Muscle of back (tissue), 11 donors: ENCODE measurements around the gene NOSIP. TPM values are rescaled to one million over a fixed set of nuclear protein-coding genes. Genes with fewer than 3 reads are reported as not detected.

Source experiments
- DNase-seq, 3 donors: peaks; one replicate each; pipeline versions ENCODE4 v3.0.0 to v3.0.0-alpha.2; 2013
- polyA plus RNA-seq, 10 donors: library from polyadenylated mRNA; unstranded; fragments of 120-200 nt; gene quantifications; one replicate each; pipeline ENCODE4 v1.2.1, GENCODE V29; 2013; ENCODE audit not compliant: insufficient read length in 10 of 10

NOSIP gene
- polyA plus RNA-seq, 10 donors: 42.8 to 73.0 (median 54.0) TPM

GRCh38 chr19:49574206-49574755 lies 6.1 kb downstream of the NOSIP start:
- no peak for DNase-seq

- DNase-seq: no peak
Observed at GRCh38 chr19:49573425-49573824, 6.9 kb downstream of the NOSIP start.

DNA sequence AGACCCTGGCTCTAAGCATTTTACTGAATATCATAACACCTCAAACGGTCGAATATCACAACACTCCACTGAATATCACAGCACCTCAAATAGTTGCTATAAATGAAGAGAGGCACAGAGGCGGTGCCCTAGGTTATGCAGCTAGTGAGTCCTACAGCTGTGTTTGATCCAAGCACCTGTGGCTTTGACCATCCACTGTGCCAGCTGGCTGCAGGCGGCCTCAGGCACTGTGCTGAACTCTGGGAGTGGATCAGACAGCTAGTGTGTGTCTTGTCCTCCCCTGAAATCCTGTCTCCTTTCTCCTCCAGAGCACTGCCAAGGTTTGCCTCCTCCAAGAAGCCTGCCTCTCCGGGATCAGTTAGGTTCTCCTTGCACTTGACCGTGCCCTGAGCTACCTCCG lies 7.3 kb downstream of the NOSIP start:
- DNase-seq: no peak

DNA sequence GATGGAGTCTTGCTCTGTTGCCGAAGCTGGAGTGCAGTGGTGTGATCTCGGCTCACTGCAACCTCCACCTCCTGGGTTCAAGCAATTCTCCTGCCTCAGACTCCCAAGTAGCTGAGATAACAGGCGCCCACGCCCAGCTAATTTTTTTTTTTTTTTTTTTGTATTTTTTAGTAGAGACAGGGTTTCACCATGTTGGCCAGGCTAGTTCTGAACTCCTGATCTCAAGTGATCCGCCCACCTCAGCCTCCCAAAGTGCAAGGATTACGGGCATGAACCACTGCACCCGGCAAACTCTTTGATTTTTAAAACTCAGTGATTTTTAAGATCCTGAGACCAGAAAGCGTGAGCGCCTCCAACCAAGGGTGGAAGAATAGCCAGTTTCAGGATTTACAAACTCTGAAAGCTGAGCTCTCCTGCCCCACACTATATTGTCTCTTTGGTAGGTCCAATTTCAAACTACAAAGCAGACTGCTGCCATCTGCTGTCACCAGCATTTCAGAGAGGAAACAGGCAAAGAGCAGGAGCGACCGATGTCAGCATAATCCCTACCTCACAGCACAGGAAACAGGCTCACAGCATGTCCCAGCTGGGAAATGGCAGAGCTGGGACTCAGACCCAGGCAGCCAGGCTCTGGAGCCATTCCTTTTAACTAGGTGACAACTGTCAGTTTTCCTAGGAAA lies 9.2 kb downstream of the NOSIP start:
- no peak for DNase-seq

DNA sequence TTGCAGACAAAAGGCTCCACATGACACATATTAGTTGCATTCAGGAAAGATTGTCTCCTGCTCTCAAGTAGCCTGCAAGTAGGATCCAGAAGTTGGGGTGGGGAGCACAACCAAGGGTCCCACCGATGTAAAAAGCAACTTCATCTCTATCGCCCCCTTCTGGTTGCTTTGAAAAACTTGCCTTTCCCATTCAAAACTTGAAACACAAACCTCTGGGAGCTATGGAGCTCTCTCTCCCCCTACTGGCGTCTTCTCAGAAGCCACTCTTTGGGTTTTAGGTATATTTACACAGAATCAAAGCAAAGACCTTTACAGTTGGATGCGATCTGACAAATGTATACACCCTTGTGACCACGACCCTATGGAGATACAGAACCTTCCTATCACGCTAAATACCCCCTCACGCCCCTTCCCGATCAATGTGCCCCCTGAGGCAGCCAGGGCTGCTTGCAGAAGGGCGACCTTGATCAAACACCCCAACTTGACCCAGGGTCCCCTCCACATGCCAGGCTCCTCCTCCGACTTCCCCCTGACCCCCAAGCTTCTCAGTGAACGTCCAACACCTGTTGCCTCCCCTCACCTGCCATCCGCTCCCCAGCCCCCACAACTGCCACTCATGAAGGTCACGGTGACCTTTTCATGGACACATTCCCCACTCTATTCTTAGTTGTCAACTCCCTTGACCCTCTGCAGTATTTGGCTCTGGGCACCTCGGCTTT lies 10.1 kb downstream of the NOSIP start:
- DNase-seq: peak; percentile 81 to 90 (median 83)

DNA sequence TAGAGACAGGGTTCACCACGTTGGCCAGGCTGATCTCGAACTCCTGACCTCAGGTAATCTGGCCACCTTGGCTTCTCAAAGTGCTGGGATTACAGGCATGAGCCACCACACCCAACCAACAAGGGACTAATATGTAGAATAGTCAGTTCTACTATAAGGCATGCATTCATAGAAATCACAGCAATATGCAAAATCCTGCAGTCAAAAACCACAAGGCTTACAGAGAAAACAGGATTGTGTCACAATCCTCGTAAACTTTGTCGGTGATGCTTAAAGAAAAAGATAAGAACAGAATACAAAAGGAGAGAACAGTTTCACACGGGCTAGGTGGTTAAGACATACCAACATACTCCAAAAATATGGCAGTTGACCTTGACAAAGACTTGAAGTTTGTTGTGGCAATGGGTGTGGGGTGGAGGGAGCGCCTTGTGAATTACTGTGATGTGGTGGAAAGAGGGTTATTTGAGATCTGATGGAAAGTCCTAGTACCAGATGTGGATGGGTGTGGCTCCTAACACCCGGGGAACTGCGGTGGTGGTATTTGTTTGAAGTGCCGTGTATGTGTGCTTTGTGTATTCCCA lies 12.4 kb downstream of the NOSIP start:
- no peak for DNase-seq

DNA sequence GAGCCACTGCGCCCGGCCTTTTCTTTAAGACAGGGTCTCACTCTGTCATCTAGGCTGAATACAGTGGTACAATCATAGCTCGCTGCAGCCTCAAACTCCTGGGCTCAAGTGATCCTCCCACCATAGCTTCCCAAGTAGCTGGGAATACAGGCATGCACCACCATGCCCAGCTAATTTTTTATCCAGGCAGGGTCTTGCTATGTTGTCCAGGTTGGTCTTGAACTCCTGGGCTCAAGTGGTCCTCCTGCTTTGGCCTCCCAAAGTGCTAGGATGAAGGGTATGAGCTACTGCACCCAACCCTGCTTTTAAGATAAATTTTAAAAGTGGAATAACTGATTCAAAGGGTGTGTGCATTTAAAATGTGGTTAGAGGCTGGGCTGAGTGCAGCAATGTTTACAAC lies 14.1 kb downstream of the NOSIP start:
- DNase-seq: no peak

DNA sequence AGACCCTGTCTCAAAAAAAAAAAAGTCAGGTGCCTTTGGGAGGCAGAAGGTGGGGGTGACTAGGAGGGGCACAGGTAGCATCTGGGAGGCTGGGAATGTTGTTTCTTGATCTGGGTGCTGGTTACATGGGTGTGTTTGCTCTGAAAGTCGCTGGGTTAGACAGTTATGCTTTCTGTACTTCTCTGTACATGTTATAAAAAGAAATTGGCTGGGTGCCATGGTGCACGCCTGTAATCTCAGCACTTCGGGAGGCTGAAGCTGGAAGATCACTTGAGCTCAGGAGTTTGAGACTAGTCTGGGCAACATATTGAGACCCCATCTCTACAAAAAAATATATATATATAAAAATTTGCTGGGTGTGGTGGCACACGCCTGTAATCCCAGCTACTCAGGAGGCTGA lies 15.1 kb downstream of the NOSIP start:
- DNase-seq: peak in 1 of 3 donors; percentile 64

GRCh38 chr19:49564616-49565045 lies 15.7 kb downstream of the NOSIP start:
- no peak for DNase-seq

DNA sequence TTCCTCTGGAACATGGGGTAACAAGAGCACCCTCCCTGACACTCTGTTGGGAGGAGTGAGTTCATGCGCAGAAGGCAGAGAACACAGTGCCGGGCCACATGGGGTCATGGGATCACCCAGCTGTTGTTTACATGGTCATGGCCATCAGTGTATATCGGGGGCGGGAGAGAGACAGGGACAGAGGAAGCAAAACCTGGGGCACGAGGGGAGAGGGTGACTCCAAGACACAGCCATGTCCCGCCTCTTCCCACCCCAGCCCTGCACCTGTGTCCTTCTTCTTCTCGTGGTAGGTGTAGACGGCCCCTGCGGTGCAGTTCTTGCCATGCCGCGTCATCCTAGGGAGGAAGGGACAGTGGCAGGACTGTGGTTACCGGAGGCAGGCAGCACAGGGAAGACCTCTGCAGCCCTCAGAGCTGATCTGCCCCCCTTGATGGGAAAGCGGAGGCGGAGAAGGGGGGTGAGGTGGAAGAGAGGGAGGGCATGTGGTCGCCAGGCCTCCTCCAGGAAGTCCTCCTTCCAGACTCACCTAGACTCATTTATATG lies 19.9 kb downstream of the NOSIP start:
- DNase-seq: peak in 1 of 3 donors; percentile 59

- no peak for DNase-seq
Observed at GRCh38 chr19:49559928-49560327, 20.4 kb downstream of the NOSIP start.

GRCh38 chr19:49559443-49559842 lies 20.9 kb downstream of the NOSIP start:
- no peak for DNase-seq

GRCh38 chr19:49558591-49558990 lies 21.8 kb downstream of the NOSIP start:
- no peak for DNase-seq

DNA sequence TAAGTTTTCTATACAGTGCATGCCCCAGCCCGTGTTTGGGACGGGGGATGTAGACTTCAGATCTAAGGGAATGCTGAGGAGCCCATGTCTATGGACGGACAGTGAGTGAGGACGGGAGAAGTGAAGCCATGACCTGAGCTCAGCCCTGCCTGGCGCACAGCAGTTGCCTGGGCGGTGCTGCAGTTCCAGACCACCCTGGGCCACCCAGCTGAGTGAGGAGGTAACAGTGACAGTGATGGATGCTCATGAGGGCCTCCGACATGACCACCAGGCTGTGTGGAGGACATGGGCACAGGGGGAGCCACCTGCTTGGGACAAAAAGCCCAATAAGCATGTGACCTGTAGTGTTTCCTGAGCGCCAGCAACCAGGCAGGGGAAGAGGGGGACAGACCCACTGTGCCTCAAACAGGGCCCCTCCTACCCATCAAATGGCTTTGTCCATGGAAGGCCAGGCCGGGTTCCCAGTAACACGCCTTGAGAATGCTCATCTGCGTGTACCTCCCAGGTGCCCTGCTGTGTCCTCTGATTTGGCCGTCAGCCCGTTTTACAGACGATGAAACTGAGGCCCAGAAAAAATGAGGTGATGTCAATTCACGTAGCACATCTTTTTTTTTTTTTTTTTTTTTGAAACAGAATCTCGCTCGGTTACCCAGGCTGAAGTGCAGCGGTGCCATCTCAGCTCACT lies 22.6 kb downstream of the NOSIP start:
- DNase-seq: no peak

GRCh38 chr19:49556412-49557398 lies 23.7 kb downstream of the NOSIP start:
- DNase-seq: no peak

DNA sequence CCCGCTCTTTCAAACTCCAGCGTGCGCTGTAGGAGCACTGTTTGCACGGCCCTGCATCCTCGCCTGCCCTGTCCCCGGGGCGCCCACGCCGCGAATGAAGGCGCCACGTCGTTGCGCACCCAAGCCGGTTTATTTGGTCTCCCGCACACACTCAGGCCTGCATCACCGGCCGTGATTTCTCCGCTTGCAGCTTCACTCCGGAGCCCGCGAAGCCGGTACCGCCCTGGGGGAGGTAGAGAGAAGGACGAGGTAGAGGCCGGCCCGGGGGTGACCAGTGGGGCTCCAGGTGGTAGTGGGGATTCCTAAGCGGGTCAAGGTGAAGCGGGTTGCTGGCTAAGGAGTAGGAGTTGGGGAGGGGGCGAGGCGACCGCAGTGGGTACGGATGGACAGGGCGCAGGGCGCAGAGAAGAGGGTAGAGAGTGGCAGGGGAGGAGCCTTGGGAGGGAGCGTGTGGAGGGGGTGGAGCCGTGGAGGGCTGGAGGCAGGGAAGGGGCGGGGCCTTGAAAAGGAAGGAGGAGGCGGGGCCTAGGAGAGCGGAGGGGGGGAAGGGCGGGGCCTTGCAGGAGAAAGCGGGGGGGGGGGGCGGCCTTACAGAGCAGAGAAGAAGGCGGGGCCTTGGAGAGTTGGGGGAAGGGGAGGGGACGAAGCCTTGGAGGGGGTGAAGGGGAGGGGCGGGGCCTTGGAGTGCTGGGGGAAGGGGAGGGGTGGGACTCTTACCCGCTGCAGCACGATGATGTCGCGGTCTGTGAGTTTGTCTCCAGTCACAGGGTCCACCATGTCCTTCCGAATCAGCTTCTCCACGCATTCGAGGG lies 24.6 kb downstream of the NOSIP start:
- peak in 2 of 3 donors; percentile 61 to 72 for DNase-seq

- peak in 1 of 3 donors; percentile 37 for DNase-seq
Observed at GRCh38 chr19:49554701-49555181, 25.6 kb downstream of the NOSIP start.

DNA sequence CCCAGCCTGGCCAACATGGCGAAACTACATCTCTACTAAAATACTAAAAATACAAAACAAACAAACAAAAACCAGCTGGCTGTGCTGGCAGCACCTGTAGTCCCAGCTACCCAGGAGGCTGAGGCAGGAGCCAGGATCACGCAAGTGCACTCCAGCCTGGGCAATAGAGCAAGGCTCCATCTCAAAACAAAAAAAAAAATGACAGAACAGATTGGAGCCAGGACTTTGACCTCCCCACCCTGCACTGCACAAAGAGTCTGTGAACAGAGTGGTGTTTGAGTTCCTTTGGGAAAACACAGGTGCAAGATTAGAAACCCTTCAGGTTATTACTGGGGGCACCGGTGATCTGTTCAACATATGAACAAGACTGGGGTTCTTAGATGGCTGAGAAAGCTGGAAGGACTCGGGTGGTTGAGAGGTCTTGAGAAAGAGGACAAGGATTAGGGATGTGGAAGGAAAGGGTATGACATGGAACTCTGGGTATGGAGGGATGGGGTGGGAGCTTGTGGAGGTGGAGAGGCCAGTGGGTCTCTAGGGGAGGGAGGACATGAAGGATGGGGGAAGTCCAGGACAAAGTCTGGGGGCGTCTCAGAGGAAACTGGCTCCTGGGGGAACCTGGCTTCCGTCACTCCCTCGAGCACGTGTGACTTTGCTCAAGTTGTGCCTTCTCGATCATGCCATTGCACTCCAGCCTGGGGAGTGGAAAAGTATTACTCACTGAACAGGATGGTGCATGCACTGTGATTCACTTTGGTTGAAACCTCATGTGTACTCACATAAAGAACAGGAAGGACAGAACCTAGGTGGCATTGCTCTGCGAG lies 26.7 kb downstream of the NOSIP start:
- no peak for DNase-seq

DNA sequence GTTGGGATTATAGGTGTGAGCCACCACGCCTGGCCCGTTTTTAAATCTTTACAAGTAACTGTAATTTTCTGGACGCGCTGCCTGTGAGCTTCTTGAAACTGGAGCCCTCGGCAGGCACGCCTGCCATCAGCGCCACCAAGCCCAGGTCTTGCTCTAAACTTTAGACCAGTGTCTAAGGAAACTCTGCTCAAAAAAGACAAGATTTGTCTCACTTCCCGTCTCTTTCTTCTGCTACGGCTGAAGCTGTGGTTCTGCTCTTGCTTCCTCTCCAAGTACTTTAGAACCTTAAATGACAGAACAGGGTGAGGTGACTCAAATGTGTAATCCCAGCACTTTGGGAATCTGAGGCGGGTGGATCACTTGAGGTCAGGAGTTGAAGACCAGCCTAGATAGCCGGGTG lies 27.6 kb downstream of the NOSIP start:
- no peak for DNase-seq
